HepG2 (cell line): ENCODE measurements around the gene PRRT2. TPM values are rescaled to one million over a fixed set of nuclear protein-coding genes. Genes with fewer than 3 reads are reported as not detected.
A peak's percentile ranks its signal among the peaks of the same experiment; 100 is the strongest.

Experiments used
- ATAC-seq: fragments of 200-7000 bp; cut with Tn5 transposase; 3 replicates; pipeline ENCODE4 v1.9.1; 2020; ENCODE audit warnings: mild to moderate bottlenecking, moderate library complexity
- BruUV-seq: library from RNA; stranded (reverse); fragments of 400-500 nt; replicated peaks from 2 replicates; lab custom pipeline; 2021; lab: Mats Ljungman, UMichigan
- CTCF ChIA-PET: fragments of 300-600 bp; formaldehyde crosslinking; extraction: SDS; loops from one replicate; lab custom pipeline; 2021; ENCODE audit warnings: low total read pairs, inconsistent platforms, low intra/inter-chr PET ratio; lab: Yijun Ruan, JAX
- POLR2A ChIA-PET: fragments of 350-600 bp; sonication (Branson Sonifier 250); formaldehyde crosslinking; loops from one replicate; lab custom pipeline; 2020; ENCODE audit warnings: antibody characterized with exemption, inconsistent platforms; lab: Yijun Ruan, JAX
- DNase-seq: peaks from one replicate; pipeline ENCODE4 v3.0.0-alpha.2; 2015; ENCODE audit warnings: low spot score
- FAIRE-seq: peaks from 3 replicates; lab custom pipeline; 2011; peaks lifted over from hg19 to GRCh38; lab: Jason Lieb, UNC
- H2AFZ ChIP-seq: one replicate; pipeline ENCODE4 v1.6.1; 2011; ENCODE audit warnings: low read length, inconsistent platforms
- H3K27ac ChIP-seq: fragments of 300-600 bp; 3 replicates; pipeline ENCODE4 v1.8.0; 2011; ENCODE audit warnings: mixed run types, mild to moderate bottlenecking, mixed read lengths, low read length, inconsistent platforms; ENCODE audit not compliant: insufficient read depth; ENCODE audit errors: extremely low read length
- H3K27me3 ChIP-seq, 2 experiments: fragments of 200-600 bp in 1 of 2; 2 replicates in 1 of 2; 3 replicates in 1 of 2; pipeline versions ENCODE4 v1.6.0 to v1.8.0; 2011; ENCODE audit warnings: low read length in 2 of 2, mild to moderate bottlenecking in 2 of 2, moderate library complexity in 2 of 2, inconsistent platforms in 1 of 2; ENCODE audit not compliant: insufficient read depth in 2 of 2, control insufficient read depth in 1 of 2
- H3K36me3 ChIP-seq, 2 experiments: fragments of 200-600 bp in 1 of 2; replicated peaks in 1 of 2; 2 replicates in 1 of 2; 3 replicates in 1 of 2; pipeline versions ENCODE4 v1.5.1 to v1.8.0; 2011; ENCODE audit warnings: low read length in 2 of 2, inconsistent platforms in 1 of 2; ENCODE audit not compliant: insufficient read depth in 2 of 2, control insufficient read depth in 1 of 2
- H3K4me1 ChIP-seq: 2 replicates; pipeline ENCODE4 v1.5.1; 2012; ENCODE audit warnings: low read length, inconsistent platforms; ENCODE audit not compliant: insufficient read depth
- H3K4me2 ChIP-seq: 2 replicates; pipeline ENCODE4 v1.6.0; 2011; ENCODE audit warnings: low read depth, low read length, inconsistent platforms
- H3K4me3 ChIP-seq, 3 experiments: fragments of 200-600 bp in 1 of 3; sonication (generic), shearing (Covaris generic) in 1 of 3; replicated peaks in 1 of 3; 2 replicates each; pipeline ENCODE4 v1.5.1; 2011 to 2016; ENCODE audit warnings: low read length in 3 of 3, inconsistent platforms in 2 of 3, low read depth in 2 of 3, mild to moderate bottlenecking in 2 of 3, control low read depth in 1 of 3, mixed read lengths in 1 of 3; ENCODE audit not compliant: insufficient read depth in 1 of 3
- H3K79me2 ChIP-seq: one replicate; pipeline ENCODE4 v1.6.1; 2011; ENCODE audit warnings: low read length, inconsistent platforms; ENCODE audit not compliant: insufficient read depth
- H3K9ac ChIP-seq: 2 replicates; pipeline ENCODE4 v1.6.0; 2011; ENCODE audit warnings: mild to moderate bottlenecking, low read depth, low read length, inconsistent platforms; ENCODE audit not compliant: insufficient read depth
- H3K9me3 ChIP-seq: 2 replicates; pipeline ENCODE4 v1.5.1; 2012; ENCODE audit warnings: mild to moderate bottlenecking, low read length
- H4K20me1 ChIP-seq: 2 replicates; pipeline ENCODE4 v1.6.0; 2011; ENCODE audit warnings: inconsistent platforms, mild to moderate bottlenecking, low read length, moderate library complexity; ENCODE audit not compliant: insufficient read depth
- ARNTL ChIP-seq: sonication (generic); formaldehyde crosslinking; IDR thresholded peaks from 2 replicates; pipeline ENCODE4 v1.4.0; 2020; ENCODE audit warnings: mild to moderate bottlenecking, missing genetic modification reagents
- HDAC1 ChIP-seq: sonication (generic); formaldehyde crosslinking; IDR thresholded peaks from 2 replicates; pipeline ENCODE4 v1.5.1; 2020; ENCODE audit warnings: mild to moderate bottlenecking, missing genetic modification reagents
- MEIS1 ChIP-seq: sonication (generic); formaldehyde crosslinking; IDR thresholded peaks from 2 replicates; pipeline ENCODE4 v1.9.0; 2021; ENCODE audit warnings: mild to moderate bottlenecking, missing genetic modification reagents, moderate library complexity, borderline replicate concordance
- SMARCC2 ChIP-seq: fragments of 450-650 bp; IDR thresholded peaks from 2 replicates; pipeline ENCODE4 v1.6.1; 2017; ENCODE audit warnings: antibody characterized with exemption, mild to moderate bottlenecking
- SP2 ChIP-seq: sonication (generic); formaldehyde crosslinking; IDR thresholded peaks from 2 replicates; pipeline ENCODE4 v1.5.1; 2020; ENCODE audit warnings: mild to moderate bottlenecking, missing genetic modification reagents
- TCF12 ChIP-seq, 2 experiments: fragments of 450-650 bp in 1 of 2; sonication (generic) in 1 of 2; formaldehyde crosslinking in 1 of 2; IDR thresholded peaks; 2 replicates each; pipeline versions ENCODE4 v1.6.1 to v1.8.0; 2017 to 2022; ENCODE audit warnings: antibody characterized with exemption in 1 of 2, mild to moderate bottlenecking in 1 of 2, missing genetic modification reagents in 1 of 2, moderate library complexity in 1 of 2
- YEATS2 ChIP-seq: sonication (generic); formaldehyde crosslinking; IDR thresholded peaks from 2 replicates; pipeline ENCODE4 v1.4.0; 2020; ENCODE audit warnings: missing genetic modification reagents, borderline replicate concordance
- ZNF124 ChIP-seq: sonication (generic); formaldehyde crosslinking; IDR thresholded peaks from 2 replicates; pipeline ENCODE4 v1.4.0; 2020; ENCODE audit warnings: missing genetic modification reagents
- ZNF138 ChIP-seq: sonication (generic); formaldehyde crosslinking; IDR thresholded peaks from 2 replicates; pipeline ENCODE4 v1.5.0; 2020; ENCODE audit warnings: mild to moderate bottlenecking, low read depth, missing genetic modification reagents
- ZNF549 ChIP-seq: sonication (generic); formaldehyde crosslinking; IDR thresholded peaks from 2 replicates; pipeline ENCODE4 v1.5.0; 2020; ENCODE audit warnings: missing genetic modification reagents
- ZNF557 ChIP-seq: sonication (generic); formaldehyde crosslinking; IDR thresholded peaks from 2 replicates; pipeline ENCODE4 v1.4.0; 2020; ENCODE audit warnings: missing genetic modification reagents
- ZSCAN29 ChIP-seq: sonication (generic); formaldehyde crosslinking; conservative IDR thresholded peaks from 2 replicates; pipeline ENCODE4 v1.4.0; 2020; ENCODE audit warnings: mild to moderate bottlenecking, missing genetic modification reagents
- WGBS: methylation state at CpG from one replicate; pipeline ENCODE4 v1.1.6; 2017; ENCODE audit warnings: low lambda C conversion rate; 5-methylcytosine and 5-hydroxymethylcytosine counted together
- in situ Hi-C: cut with HindIII; loops from 2 replicates; pipeline ENCODE4 v1.10.0; 2017; ENCODE audit warnings: low pct_unique_long_range_greater_than_20kb; ENCODE audit not compliant: extremely low pct_ligation_motif_present
- intact Hi-C: fragments of 100-400 bp; cut with micrococcal nuclease; formaldehyde crosslinking; loops from one replicate; pipeline ENCODE4 v1.10.0; 2022; ENCODE audit not compliant: unreplicated experiment
- polyA plus RNA-seq, 8 experiments: library from polyadenylated mRNA; depleted of rRNA in 3 of 8; stranded (reverse) in 7 of 8; unstranded in 1 of 8; fragments of >200 nt; fragmentation: Illumina TruSeq in 4 of 8; extraction: Trizol in 4 of 8; gene quantifications; 2 replicates each; pipeline versions ENCODE4 v1.2.1 to v1.2.3, GENCODE V29; 2011 to 2016; ENCODE audit warnings: low read depth in 4 of 8, missing spikeins in 1 of 8, mixed read lengths in 1 of 8; ENCODE audit not compliant: insufficient read depth in 1 of 8
- total RNA-seq, 5 experiments: library from RNA; depleted of rRNA; stranded (reverse); fragments of >200 nt; fragmentation: Illumina TruSeq; extraction: Trizol; gene quantifications; 2 replicates each; pipeline ENCODE4 v1.2.3, GENCODE V29; 2016; ENCODE audit warnings: low read depth in 1 of 5
- TF ChIP-seq, protein P1 (sequence below): sonication (generic); formaldehyde crosslinking; IDR thresholded peaks from 2 replicates; pipeline ENCODE4 v1.4.0; 2020; ENCODE audit warnings: missing genetic modification reagents, mild to moderate bottlenecking, borderline replicate concordance
- TF ChIP-seq, protein P2 (sequence below): sonication (generic); formaldehyde crosslinking; IDR thresholded peaks from 2 replicates; pipeline ENCODE4 v1.8.1; 2023; ENCODE audit warnings: mild to moderate bottlenecking, missing genetic modification reagents
- TF ChIP-seq, protein P3 (sequence below): sonication (generic); formaldehyde crosslinking; IDR thresholded peaks from 2 replicates; pipeline ENCODE4 v1.5.1; 2020; ENCODE audit warnings: missing genetic modification reagents, mild to moderate bottlenecking, borderline replicate concordance

PRRT2 gene
- total and polyA plus RNA-seq, 2 of the 13 experiments (the other 11 are each of a cell fraction or from before 2014, with no cell fraction given): 0.51 to 1.1 TPM

DNA sequence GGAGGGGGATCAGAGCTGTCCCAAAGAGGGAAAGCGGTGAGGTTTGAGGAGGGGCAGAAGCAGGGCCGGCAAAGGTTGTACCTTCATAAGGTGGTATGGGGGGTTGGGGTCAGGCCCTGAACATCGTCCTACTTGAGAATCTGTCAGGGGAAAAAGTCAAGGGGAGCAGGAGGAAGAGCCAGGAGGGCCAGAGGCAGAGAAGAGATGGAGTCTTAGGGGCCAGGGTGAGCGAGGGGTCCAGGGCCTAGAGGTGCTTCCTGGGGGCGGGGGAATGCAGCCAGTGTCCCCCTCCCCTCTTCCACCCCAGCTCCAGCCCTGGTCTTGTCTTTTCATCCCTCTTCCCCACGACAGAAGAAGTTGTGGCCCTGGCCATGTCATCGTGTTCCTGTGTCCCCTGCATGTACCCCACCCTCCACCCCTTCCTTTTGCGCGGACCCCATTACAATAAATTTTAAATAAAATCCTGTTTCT, 1.3 kb upstream of the PRRT2 start (continued):
- TF ChIP-seq, protein P1, sequence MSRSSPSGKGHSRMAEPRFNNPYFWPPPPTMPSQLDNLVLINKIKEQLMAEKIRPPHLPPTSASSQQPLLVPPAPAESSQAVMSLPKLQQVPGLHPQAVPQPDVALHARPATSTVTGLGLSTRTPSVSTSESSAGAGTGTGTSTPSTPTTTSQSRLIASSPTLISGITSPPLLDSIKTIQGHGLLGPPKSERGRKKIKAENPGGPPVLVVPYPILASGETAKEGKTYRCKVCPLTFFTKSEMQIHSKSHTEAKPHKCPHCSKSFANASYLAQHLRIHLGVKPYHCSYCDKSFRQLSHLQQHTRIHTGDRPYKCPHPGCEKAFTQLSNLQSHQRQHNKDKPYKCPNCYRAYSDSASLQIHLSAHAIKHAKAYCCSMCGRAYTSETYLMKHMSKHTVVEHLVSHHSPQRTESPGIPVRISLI (CRISPR knock-in tag): peak; percentile 35
- TF ChIP-seq ZNF557 (CRISPR knock-in tag): no peak
- peak; percentile 11; the same call in 1 of the 2 replicates for TF ChIP-seq SP2
- no peak for TF ChIP-seq ZNF138
- TF ChIP-seq ARNTL (CRISPR knock-in tag): 0 out of 2 replicates have a peak, but pooled peaks have one; percentile 2
- peak; percentile 55; the same call in 1 of the 2 replicates for TF ChIP-seq MEIS1 (CRISPR knock-in tag)
- TF ChIP-seq TCF12 (IDR thresholded peaks at IDR 0.05): no peak
- TF ChIP-seq TCF12 (CRISPR knock-in tag; IDR thresholded peaks at IDR 0.05): 0 out of 2 replicates have a peak, but pooled peaks have one; percentile 8
- TF ChIP-seq, all 625 proteins: peak for 13

DNA sequence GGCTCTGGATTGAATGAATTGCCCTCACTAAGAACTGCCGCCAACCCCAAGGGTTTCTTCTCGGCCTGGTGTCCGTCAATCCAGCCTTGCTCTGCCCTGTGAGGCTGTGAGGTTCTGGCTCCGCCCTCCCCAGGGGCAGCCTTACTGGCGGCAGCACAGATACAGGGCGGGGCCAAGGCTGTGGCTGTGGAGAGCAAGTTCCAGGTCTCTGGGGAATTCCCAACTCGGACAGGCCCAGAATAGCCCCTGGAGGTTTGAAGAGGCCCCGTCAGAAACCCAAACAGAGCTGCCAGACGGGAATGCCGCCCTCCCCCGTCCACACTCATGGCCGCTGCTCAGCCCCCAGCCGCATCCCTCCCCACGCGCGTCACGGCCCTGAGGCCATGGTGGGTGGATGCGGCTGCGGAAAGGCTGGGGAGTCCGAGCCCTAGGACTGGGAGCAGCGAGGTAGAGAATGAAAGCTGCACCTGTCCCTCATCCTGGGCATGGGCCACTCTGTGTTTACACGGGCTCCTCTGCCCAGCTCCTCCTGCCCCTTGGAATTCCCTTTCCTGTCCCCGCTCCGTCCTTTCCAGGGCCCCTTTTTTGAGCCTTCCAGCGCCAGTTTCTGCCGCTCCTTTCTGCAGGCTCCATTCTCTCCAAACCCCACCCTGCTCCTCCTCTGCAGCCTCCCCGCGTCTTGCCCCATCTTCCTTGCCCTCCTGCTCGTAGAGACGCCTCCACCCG, 660 bp upstream of the PRRT2 start:
- Histone ChIP-seq H3K27me3 (peaks cover 0 to 12% of the 10 kb centered on the region in 2 experiments; a peak in 2 of 5 replicates), H3K36me3 (peaks cover 6 to 26% of the 10 kb centered on the region in 2 experiments), H3K79me2 (peaks cover 23% of the 10 kb centered on the region), H4K20me1 (peaks cover 23% of the 10 kb centered on the region; the same call in 1 of the 2 replicates), H3K27ac (peak overlapping the region; percentile 53), H3K9me3 (no peaks in the 10 kb centered on the region), H3K4me1 (peaks cover 77% of the 10 kb centered on the region), H3K4me3 (peak overlapping the region; percentile 52 to 75 (median 64)), H3K9ac (peak overlapping the region; percentile 66), H2AFZ (no peak overlapping the region), H3K4me2 (peak overlapping the region; percentile 95)
- intact Hi-C loops (loop anchor here (2.0 kb wide), 1 partner anchor 209 kb away; no protein-coding TSS in a partner anchor), in situ Hi-C loops (loop anchor here (25.0 kb wide), 1 partner anchor 851 kb away; the partner anchor contains the start of genes FBRS and PRR14)
- no TSS peak for BruUV-seq
- WGBS: 1% methylated on average over 22 of the region's 31 CpGs
- DNase-seq (peak; percentile 95), FAIRE-seq (peak; percentile 99), ATAC-seq (peak; percentile 85)
- CTCF ChIA-PET: no interaction called here
- POLR2A ChIA-PET: interaction anchor here (0.6 to 4.3 kb wide), 12 partner anchors 10 to 254 kb away, joined by 3 to 26 read pairs (median 4); partner anchors contain the start of genes ALDOA, ASPHD1, CDIPT and KIF22
- TF ChIP-seq ZSCAN29 (CRISPR knock-in tag): no peak
- peak; percentile 54 for TF ChIP-seq HDAC1 (CRISPR knock-in tag)
- no peak for TF ChIP-seq SMARCC2
- TF ChIP-seq, protein P2, sequence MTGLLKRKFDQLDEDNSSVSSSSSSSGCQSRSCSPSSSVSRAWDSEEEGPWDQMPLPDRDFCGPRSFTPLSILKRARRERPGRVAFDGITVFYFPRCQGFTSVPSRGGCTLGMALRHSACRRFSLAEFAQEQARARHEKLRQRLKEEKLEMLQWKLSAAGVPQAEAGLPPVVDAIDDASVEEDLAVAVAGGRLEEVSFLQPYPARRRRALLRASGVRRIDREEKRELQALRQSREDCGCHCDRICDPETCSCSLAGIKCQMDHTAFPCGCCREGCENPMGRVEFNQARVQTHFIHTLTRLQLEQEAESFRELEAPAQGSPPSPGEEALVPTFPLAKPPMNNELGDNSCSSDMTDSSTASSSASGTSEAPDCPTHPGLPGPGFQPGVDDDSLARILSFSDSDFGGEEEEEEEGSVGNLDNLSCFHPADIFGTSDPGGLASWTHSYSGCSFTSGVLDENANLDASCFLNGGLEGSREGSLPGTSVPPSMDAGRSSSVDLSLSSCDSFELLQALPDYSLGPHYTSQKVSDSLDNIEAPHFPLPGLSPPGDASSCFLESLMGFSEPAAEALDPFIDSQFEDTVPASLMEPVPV (CRISPR knock-in tag): peak; percentile 47; the same call in 1 of the 2 replicates
- TF ChIP-seq, protein P3, sequence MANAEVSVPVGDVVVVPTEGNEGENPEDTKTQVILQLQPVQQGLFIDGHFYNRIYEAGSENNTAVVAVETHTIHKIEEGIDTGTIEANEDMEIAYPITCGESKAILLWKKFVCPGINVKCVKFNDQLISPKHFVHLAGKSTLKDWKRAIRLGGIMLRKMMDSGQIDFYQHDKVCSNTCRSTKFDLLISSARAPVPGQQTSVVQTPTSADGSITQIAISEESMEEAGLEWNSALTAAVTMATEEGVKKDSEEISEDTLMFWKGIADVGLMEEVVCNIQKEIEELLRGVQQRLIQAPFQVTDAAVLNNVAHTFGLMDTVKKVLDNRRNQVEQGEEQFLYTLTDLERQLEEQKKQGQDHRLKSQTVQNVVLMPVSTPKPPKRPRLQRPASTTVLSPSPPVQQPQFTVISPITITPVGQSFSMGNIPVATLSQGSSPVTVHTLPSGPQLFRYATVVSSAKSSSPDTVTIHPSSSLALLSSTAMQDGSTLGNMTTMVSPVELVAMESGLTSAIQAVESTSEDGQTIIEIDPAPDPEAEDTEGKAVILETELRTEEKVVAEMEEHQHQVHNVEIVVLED (CRISPR knock-in tag): peak; percentile 66; the same call in 1 of the 2 replicates
- TF ChIP-seq ZNF549 (CRISPR knock-in tag): no peak
- peak; percentile 29; the same call in 1 of the 2 replicates for TF ChIP-seq ZNF124
- no peak for TF ChIP-seq YEATS2 (CRISPR knock-in tag)
